Activated CD8-positive, alpha-beta memory T cell treated with anti-CD3 and anti-CD28 coated beads for 24 hours (primary cell): ENCODE results near the gene RIOK2.
A peak's percentile ranks its signal among the peaks of the same experiment; 100 is the strongest.
"Not testable (repeated sequence)": the region's sequence is repeated elsewhere in the genome, so short reads cannot be mapped to it uniquely, and the experiment has no call there.

Experiments
- DNase-seq: peaks from one replicate; pipeline ENCODE4 v3.0.0-alpha.2; 2020

RIOK2 gene

GRCh38 chr5:97183100-97183929 lies at the start of gene RIOK2:
Gene RIOK2 (minus strand): TSS chr5:97183247. CDS start chr5:97183191, 56 bp downstream.
- peak; percentile 95 for DNase-seq

GRCh38 chr5:97231025-97231636 lies 48.1 kb upstream of the RIOK2 start:
- no peak for DNase-seq

GRCh38 chr5:97229688-97230285 lies 46.7 kb upstream of the RIOK2 start:
- no peak for DNase-seq

GRCh38 chr5:97229196-97229595 lies 46.1 kb upstream of the RIOK2 start:
- no peak for DNase-seq

GRCh38 chr5:97225222-97225621 lies 42.2 kb upstream of the RIOK2 start:
- DNase-seq: no peak

- no peak for DNase-seq
Observed at GRCh38 chr5:97224112-97224750, 41.2 kb upstream of the RIOK2 start.

- DNase-seq: no peak
Observed at GRCh38 chr5:97223596-97223995, 40.5 kb upstream of the RIOK2 start.

GRCh38 chr5:97209343-97209742 lies 26.3 kb upstream of the RIOK2 start:
- no peak for DNase-seq

GRCh38 chr5:97208714-97209113 lies 25.7 kb upstream of the RIOK2 start:
- no peak for DNase-seq

- DNase-seq: no peak
Observed at GRCh38 chr5:97208184-97208713, 25.2 kb upstream of the RIOK2 start.

- no peak for DNase-seq
Observed at GRCh38 chr5:97194366-97194765, 11.3 kb upstream of the RIOK2 start.

GRCh38 chr5:97193355-97193688 lies 10.3 kb upstream of the RIOK2 start:
- DNase-seq: no peak

- no peak for DNase-seq
Observed at GRCh38 chr5:97192580-97193354, 9.7 kb upstream of the RIOK2 start.

- DNase-seq: no peak
Observed at GRCh38 chr5:97191893-97192292, 8.8 kb upstream of the RIOK2 start.

- DNase-seq: not testable (repeated sequence)
Observed at GRCh38 chr5:97189523-97189922, 6.5 kb upstream of the RIOK2 start.

- no peak for DNase-seq
Observed at GRCh38 chr5:97183930-97184213, 825 bp upstream of the RIOK2 start.

GRCh38 chr5:97182571-97183099 lies 412 bp downstream of the RIOK2 start:
- DNase-seq: no peak

- no peak for DNase-seq
Observed at GRCh38 chr5:97181856-97182545, 1.0 kb downstream of the RIOK2 start.

- not testable (repeated sequence) for DNase-seq
Observed at GRCh38 chr5:97179457-97179856, 3.6 kb downstream of the RIOK2 start.

- DNase-seq: no peak
Observed at GRCh38 chr5:97172227-97172626, 10.8 kb downstream of the RIOK2 start.

GRCh38 chr5:97171703-97172102 lies 11.3 kb downstream of the RIOK2 start:
- DNase-seq: no peak

- no peak for DNase-seq
Observed at GRCh38 chr5:97167435-97167834, 15.6 kb downstream of the RIOK2 start.
